ENCODE results near the gene SIK3.
A peak's percentile ranks its signal among the peaks of the same experiment; 100 is the strongest.

The SIK3 gene

DNA sequence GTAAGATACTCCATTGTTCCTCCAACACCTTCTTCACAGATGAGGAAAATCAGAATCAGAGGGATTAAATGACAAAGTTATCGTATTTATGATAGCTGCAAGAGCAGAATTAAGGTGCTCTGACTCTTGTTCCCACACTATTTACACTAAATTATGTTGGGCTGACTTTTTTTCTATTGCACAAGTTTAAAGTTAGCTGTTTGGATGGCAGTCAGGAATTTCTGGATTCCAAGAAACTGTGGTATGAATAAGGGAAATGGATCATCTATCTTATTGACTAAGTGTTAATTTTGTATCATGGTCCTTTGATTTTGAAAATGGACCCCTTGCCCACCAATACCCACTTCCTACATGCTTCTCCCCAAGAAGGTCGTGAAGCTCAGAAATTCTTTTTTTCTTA, 240.9 kb downstream of the SIK3 start:
- DNase-seq: no peak

DNA sequence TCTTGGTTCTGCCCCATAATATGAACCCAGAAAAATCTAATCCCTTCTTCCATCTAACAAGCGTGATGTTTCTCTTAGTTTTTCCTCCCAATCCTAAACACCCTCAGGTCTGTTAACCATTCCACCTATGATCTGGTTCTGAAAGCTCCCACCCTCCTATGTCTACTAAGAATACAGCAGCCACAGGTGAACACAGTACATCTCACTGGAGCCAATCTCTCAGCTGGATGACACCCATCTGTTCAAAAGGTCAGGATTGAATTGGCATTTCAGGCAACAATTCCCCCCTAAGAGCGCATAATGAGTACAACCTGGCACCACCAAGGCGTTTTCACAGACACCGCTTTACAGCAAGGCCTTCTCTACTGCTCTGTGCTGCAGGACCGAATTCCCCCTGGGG, 241.8 kb downstream of the SIK3 start:
- DNase-seq: no peak

- DNase-seq: no peak
Observed at GRCh38 chr11:116855413-116855812, 242.8 kb downstream of the SIK3 start.

DNA sequence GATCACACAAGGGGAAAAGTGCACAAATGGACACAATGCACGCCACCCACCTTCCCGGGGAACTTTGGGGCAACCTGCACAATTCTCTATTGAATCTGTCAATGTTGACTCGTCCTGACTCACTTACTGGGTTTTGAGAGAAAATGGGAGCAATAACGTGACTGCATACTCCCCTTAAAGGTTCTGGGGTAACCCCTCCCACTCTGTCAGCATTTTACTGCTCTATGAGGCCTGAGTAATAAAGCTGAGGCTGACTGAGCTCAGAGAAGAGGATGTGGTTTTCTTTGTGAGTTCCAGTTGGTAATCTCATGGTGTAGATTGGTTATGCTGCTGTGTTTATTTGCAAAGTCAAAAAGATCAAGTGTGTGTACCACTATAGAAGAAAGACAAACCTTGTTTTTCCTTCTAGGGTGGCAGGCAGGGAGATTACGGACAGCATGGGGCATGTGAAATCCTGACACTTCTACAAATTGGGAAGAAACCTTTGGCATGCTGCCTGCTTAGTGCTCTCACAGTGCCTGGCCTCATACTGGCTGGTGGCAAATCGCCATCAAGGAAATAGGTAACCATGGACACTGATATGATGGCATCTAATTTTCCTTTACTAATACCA, 244.7 kb downstream of the SIK3 start:
- DNase-seq: no peak

DNA sequence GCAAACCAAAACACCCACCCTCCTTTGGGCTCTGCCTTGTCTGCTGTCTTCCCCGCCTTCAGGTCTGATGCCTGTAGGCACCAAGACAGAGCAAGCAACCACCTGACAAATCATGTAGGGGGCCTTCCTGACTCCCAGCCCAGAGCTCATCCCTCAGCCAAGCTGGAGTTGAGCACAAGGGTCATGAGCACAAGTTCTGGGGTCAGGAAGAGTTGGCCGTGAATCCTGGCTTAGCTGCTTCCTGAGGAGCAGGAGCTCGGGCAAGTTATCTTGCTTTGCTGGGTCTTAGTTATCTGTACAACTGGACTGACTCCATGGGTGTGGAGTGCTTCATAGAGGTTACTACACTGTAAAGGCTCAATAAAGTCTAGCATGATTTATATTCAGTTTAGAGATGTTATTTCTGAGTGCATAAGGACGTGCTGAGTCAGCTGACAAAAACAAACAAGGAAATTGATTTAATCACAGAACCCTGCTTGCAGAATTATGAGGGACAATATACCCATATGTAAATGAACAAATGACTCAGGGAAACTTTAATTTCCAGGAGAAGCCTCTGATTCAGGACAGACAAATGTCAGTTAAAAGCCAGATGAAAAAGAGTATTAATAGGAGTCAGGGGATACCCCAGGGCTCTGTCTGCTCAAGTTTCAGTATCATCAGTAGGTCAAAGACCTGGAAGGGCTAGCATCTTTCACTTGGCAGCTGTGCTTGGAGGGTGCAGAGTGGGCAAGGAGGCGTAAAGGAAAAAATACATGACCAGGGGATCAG, 245.8 kb downstream of the SIK3 start:
- no peak for DNase-seq

GRCh38 chr11:116851626-116852025, 246.6 kb downstream of the SIK3 start:
- no peak for DNase-seq

GRCh38 chr11:116849486-116849885, 248.7 kb downstream of the SIK3 start:
- DNase-seq: no peak

GRCh38 chr11:116849060-116849459, 249.2 kb downstream of the SIK3 start:
- no peak for DNase-seq

- DNase-seq: no peak
Observed at GRCh38 chr11:116847612-116848011, 250.6 kb downstream of the SIK3 start.

DNA sequence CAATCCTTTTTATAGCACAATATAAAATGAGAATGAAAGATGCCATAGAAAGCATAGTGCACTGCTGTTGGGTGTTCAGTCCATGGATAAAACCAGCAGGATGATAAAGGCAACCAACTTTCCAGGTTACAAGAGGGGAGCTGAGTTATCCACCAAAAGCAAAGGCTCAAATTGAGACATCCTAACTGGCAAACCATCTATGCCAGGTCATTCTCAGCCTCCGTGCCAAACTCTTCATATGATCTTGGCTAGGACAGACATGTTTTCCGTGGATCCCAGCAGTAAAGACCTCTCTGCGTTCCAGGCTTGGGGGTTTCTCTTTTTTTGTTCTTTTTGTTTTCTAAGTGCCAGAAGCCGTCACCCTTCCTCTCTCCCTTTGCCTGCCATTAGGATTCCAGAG, 253.5 kb downstream of the SIK3 start:
- DNase-seq: no peak

GRCh38 chr11:116843661-116844060, 254.6 kb downstream of the SIK3 start:
- no peak for DNase-seq

DNA sequence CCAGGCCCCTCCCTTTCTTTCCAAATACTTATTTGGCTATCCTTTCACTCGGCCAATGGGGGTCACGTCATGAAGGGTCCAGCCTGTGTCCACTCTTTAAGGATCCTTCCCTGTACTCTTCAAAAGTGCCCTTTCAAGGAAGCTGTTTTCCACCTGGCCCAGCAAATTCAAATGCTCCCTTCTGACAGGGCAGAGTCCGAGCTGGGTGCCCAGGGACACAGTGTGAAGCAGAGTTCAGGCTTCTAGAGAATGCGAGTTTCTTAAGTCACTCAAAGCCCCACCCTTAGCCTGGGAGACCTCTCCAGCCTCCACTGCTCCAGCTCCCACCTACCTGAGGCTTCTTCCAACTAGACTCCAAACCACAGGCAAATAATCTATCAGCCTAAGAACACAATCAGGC, 255.3 kb downstream of the SIK3 start:
- no peak for DNase-seq

GRCh38 chr11:116842117-116842516, 256.1 kb downstream of the SIK3 start:
- DNase-seq: no peak

DNA sequence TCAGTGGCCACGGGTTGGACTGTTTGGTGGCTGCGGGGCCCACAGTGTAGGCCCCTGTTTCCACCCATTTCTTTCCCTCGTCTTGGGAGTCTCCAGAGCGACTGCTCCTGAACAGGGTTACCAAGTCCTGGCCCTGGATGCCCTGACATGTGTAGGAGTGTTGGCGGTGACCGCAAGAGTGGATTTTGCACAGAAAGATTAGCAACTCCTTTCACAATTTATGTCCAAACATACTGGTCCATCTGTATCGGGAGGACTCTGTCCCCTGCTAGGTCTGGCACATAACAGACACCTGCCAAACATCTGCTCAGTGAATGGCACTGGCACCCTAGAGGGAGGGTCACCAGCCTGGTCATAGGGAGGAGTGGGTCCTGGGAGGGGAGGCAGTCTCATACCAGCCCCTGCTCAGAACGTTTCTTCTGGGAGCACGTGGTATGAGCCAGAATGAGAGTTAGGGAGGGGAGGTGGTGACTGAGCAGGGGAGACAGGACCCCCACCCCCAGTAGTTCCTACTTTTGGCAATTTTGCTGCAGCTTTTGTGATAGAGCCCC, 257.4 kb downstream of the SIK3 start:
- no peak for DNase-seq

DNA sequence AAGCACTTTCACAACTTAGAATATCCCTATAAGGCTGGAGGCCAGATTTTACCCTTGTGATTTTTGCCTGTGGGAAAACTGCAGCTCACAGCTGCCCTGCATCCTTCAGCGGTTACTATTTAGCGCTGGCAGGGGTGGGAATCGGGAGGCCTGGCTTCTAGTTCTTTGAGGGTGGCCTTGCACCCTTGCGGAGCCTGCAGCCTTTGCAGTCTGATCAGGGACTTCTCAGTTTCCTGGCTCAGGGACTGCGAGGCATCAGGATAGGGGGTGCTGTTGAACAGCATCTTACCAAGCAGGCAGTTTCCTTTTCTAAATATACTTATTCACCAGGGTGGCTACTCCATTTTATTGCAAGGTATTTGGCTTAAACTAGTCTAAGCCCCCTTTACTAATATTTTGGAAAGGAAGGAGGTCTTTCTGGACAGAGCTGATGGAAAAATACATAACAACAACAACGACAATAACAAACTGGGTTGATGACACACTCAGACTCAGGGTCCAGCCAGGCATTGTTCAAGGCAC, 257.9 kb downstream of the SIK3 start:
- no peak for DNase-seq

- DNase-seq: no peak
Observed at GRCh38 chr11:116838321-116839084, 259.7 kb downstream of the SIK3 start.

GRCh38 chr11:116837231-116838091, 260.8 kb downstream of the SIK3 start, which contains the start of gene APOA1:
Gene APOA1, minus strand, starts transcription at chr11:116837622. Its CDS starts 235 bp downstream, at chr11:116837387.
- DNase-seq: no peak

- no peak for DNase-seq
Observed at GRCh38 chr11:116836632-116836991, 261.6 kb downstream of the SIK3 start.

GRCh38 chr11:116835791-116836631, 262.2 kb downstream of the SIK3 start:
- peak; percentile 90 for DNase-seq

DNA sequence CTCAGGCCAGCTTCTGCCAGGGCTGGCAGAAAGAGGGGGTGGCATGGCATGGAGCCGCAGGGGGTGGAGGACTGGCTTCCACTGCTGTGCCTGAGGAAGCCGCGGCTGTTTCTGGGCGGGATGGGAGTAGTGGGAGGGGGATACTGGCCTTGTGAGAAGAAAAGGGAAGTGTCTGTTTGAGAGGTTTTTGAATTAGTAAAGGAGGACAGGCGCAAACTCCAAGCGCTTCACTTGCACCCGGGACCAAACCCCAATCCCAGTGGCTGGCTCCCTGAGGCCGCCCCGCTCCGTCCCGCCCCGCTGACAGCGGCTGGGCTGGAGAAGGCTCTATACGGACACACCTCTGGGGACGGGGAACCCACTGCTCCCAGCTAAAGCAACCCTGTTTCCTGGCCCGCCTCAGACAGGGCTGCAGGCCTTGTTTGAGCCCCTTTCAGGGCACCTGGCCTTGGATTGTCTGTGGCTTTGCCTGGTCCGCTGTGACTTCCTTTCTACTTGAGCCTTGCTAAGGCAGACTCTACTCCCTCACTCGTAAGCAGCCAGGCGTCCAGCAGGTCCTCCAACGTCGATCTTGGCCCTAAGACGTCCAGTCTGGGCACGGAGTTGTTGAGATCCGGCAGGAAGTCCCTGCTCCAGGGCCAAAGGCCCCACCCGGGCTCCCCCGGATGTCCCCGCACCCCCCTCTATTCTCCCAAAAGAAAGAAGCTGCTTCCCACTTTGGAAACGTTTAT, 263.0 kb downstream of the SIK3 start:
- no peak for DNase-seq

Measured in NCI-H510A (cell line).